ENCODE results near the gene TSPAN3.

The TSPAN3 gene

DNA sequence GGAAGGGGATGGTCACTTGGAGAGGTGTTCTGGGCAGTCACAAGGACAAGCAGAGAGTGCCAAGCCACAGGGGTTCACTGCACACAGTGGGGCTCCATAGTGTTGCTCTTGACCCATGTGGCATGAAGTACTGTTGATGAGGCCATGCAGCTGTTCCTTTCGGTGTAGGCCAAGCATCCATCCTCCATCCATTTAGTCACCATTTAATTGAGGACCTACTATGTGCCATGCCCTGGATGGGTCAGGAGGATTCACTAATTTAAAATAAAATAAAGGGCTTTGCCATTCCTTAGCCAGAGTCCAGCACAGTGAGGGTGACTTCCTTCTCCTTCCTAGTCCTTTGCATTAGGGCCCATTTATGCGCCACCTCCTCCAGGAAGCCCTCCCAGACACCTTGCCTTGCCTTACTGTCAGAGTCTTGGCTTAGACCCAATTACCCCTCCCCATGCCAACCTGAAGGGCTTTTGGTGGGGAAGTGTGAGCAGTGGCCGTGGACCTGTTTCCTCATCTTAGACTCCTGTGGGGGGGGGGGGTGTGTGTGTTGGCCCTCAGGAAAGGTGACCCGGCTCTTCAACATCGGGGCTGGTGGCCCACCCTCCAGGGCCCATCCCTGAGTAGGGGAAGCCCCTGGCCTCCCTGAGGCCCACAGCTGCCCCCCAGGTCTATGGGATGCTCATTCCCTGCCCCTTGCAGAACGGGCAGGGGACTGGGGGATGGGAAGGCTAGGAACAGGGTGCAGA lies 50.4 kb downstream of the TSPAN3 start:
- Histone ChIP-seq H3K27me3 (ENCODE audit: control insufficient read depth, insufficient read depth, low read length) (no peaks in the 10 kb centered on the region), H3K9ac (ENCODE audit: low read length) (no peak overlapping the region), H3K27ac (ENCODE audit: low read depth, low read length) (no peak overlapping the region)

DNA sequence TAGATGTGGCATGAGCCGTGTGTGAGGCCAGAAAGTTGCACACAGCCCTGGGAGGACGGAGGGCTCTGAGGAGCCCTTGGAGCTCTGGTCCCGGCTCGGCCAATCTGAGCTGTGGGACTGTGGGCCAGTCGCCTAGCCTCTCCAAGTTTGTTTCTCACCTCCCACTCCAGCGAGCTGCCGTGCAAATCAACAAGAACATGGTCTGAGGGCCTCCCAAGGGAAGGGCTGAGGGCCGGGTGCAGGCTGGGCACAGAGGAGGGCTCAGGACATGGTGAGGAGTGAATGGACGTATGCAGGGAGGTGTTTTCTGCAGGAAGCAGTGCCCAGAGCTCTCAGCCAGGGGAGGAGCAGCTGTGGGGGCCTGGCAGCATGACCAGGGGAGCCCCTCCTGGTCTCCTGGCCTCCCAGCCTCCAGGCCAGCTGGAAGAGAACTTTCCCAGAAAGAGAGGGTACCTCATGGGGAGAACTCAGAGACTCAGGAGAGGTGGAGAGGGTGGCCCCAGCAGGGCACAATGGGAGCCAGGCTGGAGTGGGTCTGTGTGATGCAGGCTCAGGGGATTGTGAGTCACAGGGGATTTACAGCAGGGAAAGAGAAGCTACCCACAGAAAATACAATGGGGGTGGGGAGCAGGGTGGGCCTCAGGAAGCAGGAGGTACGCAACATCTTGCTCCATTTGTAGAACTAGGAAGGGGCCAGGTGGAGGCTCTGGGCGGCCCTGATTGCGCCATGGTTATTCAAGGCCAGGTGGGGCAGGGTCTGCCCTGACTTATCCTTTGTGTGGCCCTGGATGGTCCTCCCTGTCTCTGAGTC lies 51.2 kb downstream of the TSPAN3 start:
- Histone ChIP-seq H3K27ac (ENCODE audit: low read depth, low read length) (no peak overlapping the region), H3K4me1 (ENCODE audit: control insufficient read depth, insufficient read depth, low read length) (no peaks in the 10 kb centered on the region), H3K4me3 (ENCODE audit: low read length) (no peak overlapping the region), H3K36me3 (ENCODE audit: control insufficient read depth, insufficient read depth, low read length) (no peaks in the 10 kb centered on the region), H3K9ac (ENCODE audit: low read length) (no peak overlapping the region), H3K27me3 (ENCODE audit: control insufficient read depth, insufficient read depth, low read length) (no peaks in the 10 kb centered on the region)

More for the DNA sequence above, 50.4 kb downstream of the TSPAN3 start:
- Histone ChIP-seq H3K4me3 (ENCODE audit: low read length) (no peak overlapping the region), H3K36me3 (ENCODE audit: control insufficient read depth, insufficient read depth, low read length) (no peaks in the 10 kb centered on the region), H3K4me1 (ENCODE audit: control insufficient read depth, insufficient read depth, low read length) (no peaks in the 10 kb centered on the region)

DNA sequence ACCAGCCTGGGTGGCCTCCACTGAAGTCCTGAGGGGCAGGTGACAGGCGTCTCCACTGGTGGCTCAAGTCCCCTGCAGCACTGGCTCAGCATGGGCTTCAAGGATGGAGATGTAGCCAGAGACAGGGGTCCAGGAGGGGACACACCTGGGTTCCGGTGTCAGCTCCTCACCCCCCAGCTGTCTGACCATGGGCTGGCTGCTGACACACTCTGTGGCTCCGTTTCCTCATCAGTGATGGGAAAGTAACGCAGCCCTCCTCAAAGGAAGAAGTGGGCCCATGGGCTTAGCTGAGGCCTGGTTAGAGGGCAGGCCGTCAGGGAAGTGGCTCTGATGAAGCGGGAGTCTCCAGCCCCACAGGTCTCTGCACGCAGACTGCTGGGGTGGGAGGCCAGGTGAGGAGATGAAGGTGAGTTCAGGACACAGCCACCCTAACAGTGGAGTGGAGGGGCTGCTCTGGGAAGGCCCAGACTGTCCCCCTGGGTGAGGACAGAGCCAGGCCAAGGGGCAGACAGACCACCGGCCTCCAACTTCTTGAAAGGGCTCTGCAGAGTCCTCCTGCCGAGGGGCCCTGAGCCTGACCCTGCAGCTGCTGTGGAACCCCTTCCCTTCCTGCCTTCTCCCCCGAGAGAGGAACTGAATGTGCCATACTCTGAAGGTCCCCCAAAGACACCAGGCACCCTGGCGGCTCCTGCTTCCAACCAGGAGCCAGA lies 52.0 kb downstream of the TSPAN3 start:
- no peak overlapping the region for H3K4me3 ChIP-seq (ENCODE audit: low read length)
- no peaks in the 10 kb centered on the region for H3K4me1 ChIP-seq (ENCODE audit: control insufficient read depth, insufficient read depth, low read length)
- H3K27me3 ChIP-seq (ENCODE audit: control insufficient read depth, insufficient read depth, low read length) = no peaks in the 10 kb centered on the region
- no peaks in the 10 kb centered on the region for H3K36me3 ChIP-seq (ENCODE audit: control insufficient read depth, insufficient read depth, low read length)
- H3K27ac ChIP-seq (ENCODE audit: low read depth, low read length) = no peak overlapping the region
- no peak overlapping the region for H3K9ac ChIP-seq (ENCODE audit: low read length)

DNA sequence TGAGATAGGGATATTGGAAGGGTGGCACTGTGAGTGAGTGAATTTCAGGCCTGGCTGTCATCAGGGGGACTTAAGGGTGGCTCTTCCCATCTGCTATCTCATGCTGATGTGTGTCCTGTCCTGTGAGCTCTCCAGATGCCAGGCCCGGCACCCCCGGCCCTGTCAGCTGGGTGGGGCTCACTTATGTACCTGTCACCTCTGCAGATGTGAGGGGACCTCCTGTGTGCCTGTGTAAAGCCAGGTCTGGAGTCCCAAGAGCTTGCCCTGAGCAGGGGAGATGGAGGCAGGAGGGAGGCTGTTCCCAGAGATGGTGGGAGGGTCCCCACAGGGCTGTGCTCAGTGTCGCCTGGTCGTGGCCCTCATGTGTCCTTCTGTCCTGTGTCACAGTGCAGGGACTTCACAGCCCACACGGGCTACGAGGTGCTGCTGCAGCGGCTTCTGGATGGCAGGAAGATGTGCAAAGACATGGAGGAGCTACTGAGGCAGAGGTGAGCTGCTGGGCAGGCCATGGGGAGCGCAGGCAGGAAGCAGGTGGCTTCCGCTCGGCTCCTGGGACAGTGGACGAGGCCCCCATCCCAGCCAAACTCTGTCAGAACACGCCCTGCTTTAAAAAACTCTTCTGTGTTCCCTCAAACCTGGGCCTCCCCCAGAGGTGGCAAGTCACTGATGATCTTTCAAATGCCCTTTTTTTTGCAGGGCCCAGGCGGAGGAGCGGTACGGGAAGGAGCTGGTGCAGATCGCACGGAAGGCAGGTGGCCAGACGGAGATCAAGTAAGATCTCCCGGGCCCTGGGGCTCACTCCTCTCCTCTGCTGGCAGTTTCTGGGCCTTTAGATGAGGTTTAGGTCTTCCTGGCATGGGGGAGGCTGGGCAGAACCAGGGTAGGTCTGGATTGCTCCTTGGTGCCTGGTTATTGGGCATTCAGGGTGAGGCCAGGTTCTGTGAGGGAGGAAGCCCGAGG lies 52.9 kb downstream of the TSPAN3 start:
- Histone ChIP-seq H3K4me1 (ENCODE audit: control insufficient read depth, insufficient read depth, low read length) (no peaks in the 10 kb centered on the region), H3K36me3 (ENCODE audit: control insufficient read depth, insufficient read depth, low read length) (no peaks in the 10 kb centered on the region), H3K4me3 (ENCODE audit: low read length) (no peak overlapping the region), H3K9ac (ENCODE audit: low read length) (no peak overlapping the region), H3K27me3 (ENCODE audit: control insufficient read depth, insufficient read depth, low read length) (no peaks in the 10 kb centered on the region), H3K27ac (ENCODE audit: low read depth, low read length) (no peak overlapping the region)

DNA sequence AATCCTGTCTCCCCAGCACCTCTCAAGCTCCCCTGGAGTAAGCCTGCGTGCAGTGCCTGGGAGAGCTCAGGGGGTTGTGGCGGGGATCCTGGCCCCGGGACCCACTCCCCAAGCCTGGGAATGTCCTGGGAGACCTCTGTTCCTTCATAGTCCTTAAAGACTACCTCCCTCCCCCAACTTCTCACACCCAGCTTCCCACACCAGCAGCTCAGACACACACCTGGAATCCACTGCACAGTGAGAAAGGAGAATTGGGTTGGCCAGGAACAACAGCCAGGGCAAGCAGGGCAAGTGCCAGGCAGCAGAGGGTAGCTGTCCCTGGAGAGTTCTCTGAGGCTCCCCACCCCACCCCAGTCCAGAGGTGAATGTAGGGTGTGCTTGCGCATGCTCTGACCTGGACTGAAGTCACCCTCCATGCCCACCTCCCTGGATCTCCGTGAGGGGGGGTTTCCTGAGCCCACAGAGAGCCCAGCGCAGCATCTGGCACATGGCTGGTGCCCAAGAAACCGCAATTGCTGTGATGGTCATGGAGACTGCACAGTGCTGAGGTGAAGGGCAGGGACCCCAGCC lies 53.7 kb downstream of the TSPAN3 start:
- Histone ChIP-seq H3K9ac (ENCODE audit: low read length) (no peak overlapping the region), H3K27ac (ENCODE audit: low read depth, low read length) (no peak overlapping the region), H3K4me1 (ENCODE audit: control insufficient read depth, insufficient read depth, low read length) (no peaks in the 10 kb centered on the region), H3K4me3 (ENCODE audit: low read length) (no peak overlapping the region), H3K36me3 (ENCODE audit: control insufficient read depth, insufficient read depth, low read length) (no peaks in the 10 kb centered on the region), H3K27me3 (ENCODE audit: control insufficient read depth, insufficient read depth, low read length) (no peaks in the 10 kb centered on the region)

- Histone ChIP-seq H3K36me3 (ENCODE audit: control insufficient read depth, insufficient read depth, low read length) (no peaks in the 10 kb centered on the region), H3K4me1 (ENCODE audit: control insufficient read depth, insufficient read depth, low read length) (no peaks in the 10 kb centered on the region), H3K27me3 (ENCODE audit: control insufficient read depth, insufficient read depth, low read length) (no peaks in the 10 kb centered on the region), H3K4me3 (ENCODE audit: low read length) (no peak overlapping the region), H3K27ac (ENCODE audit: low read depth, low read length) (no peak overlapping the region), H3K9ac (ENCODE audit: low read length) (no peak overlapping the region)
Observed at GRCh38 chr15:77016321-77016695, 54.6 kb downstream of the TSPAN3 start.

DNA sequence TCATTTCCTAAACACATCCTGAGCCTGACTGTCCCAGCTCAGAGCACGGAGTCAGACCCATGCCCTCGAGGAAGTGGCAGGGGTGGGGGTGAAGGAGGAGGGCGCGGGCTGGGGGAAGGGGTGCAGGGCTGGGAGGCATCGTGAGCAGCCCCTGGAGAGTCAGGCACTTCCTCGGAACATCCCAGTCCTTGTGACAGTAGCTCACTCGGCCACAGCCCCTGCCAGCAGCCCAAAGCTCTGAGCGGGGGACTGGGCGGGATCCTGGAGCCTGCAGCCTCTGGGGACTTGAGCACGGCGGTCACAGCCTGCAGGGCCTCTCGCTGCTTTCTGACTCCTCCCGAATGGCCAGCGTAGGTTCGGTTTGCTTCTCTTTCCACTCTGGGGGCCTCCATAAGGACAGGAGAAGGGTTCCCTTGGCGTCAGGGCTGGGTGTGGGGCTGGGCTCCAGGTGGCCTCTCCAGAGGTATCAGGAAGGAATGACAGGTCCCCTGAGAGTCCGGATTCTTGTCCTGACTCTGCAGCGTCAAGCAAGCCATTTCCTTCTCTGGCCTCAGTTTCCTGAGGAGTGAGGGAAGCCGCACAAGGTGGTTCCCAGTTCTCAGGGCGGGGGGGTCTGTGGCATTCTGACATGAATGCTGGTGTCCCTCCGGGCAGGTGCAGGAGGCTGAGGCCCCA lies 55.1 kb downstream of the TSPAN3 start:
- Histone ChIP-seq H3K9ac (ENCODE audit: low read length) (no peak overlapping the region), H3K36me3 (ENCODE audit: control insufficient read depth, insufficient read depth, low read length) (no peaks in the 10 kb centered on the region), H3K27ac (ENCODE audit: low read depth, low read length) (no peak overlapping the region), H3K4me1 (ENCODE audit: control insufficient read depth, insufficient read depth, low read length) (no peaks in the 10 kb centered on the region), H3K4me3 (ENCODE audit: low read length) (no peak overlapping the region), H3K27me3 (ENCODE audit: control insufficient read depth, insufficient read depth, low read length) (no peaks in the 10 kb centered on the region)

- no peak overlapping the region for H3K4me3 ChIP-seq (ENCODE audit: low read length)
- no peaks in the 10 kb centered on the region for H3K4me1 ChIP-seq (ENCODE audit: control insufficient read depth, insufficient read depth, low read length)
- no peaks in the 10 kb centered on the region for H3K36me3 ChIP-seq (ENCODE audit: control insufficient read depth, insufficient read depth, low read length)
- H3K27me3 ChIP-seq (ENCODE audit: control insufficient read depth, insufficient read depth, low read length) = no peaks in the 10 kb centered on the region
- H3K27ac ChIP-seq (ENCODE audit: low read depth, low read length) = no peak overlapping the region
- no peak overlapping the region for H3K9ac ChIP-seq (ENCODE audit: low read length)
Observed at GRCh38 chr15:77014132-77015081, 56.5 kb downstream of the TSPAN3 start.

DNA sequence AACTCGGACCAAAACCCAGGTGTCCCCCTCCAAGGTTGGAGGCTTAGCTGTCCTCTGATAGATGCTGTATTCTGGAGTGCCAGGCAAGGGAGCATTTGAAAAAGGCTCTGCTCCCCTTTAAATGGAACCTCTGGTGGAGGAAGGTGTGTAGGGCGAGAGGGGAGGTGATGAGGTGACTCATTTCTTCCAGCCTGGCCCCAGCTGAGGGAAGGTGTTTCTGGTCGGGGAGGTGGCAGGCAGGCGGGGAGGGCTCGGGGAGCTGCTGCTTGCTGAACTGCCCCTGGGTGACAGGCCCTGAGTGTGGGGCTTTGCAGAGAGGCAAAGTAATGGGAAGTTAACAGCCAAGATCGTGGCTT lies 57.2 kb downstream of the TSPAN3 start:
- Histone ChIP-seq H3K4me1 (ENCODE audit: control insufficient read depth, insufficient read depth, low read length) (no peaks in the 10 kb centered on the region), H3K27me3 (ENCODE audit: control insufficient read depth, insufficient read depth, low read length) (no peaks in the 10 kb centered on the region), H3K4me3 (ENCODE audit: low read length) (no peak overlapping the region), H3K36me3 (ENCODE audit: control insufficient read depth, insufficient read depth, low read length) (no peaks in the 10 kb centered on the region), H3K27ac (ENCODE audit: low read depth, low read length) (no peak overlapping the region), H3K9ac (ENCODE audit: low read length) (no peak overlapping the region)

GRCh38 chr15:77012868-77013267 lies 58.0 kb downstream of the TSPAN3 start:
- Histone ChIP-seq H3K36me3 (ENCODE audit: control insufficient read depth, insufficient read depth, low read length) (no peaks in the 10 kb centered on the region), H3K27ac (ENCODE audit: low read depth, low read length) (no peak overlapping the region), H3K27me3 (ENCODE audit: control insufficient read depth, insufficient read depth, low read length) (no peaks in the 10 kb centered on the region), H3K9ac (ENCODE audit: low read length) (no peak overlapping the region), H3K4me1 (ENCODE audit: control insufficient read depth, insufficient read depth, low read length) (no peaks in the 10 kb centered on the region), H3K4me3 (ENCODE audit: low read length) (no peak overlapping the region)
